Fibroblast of mammary gland (primary cell): ENCODE results near the gene COMMD3.

Experiments
- DNase-seq: peaks from one replicate; pipeline ENCODE4 v3.0.0-alpha.2; 2010; ENCODE audit warnings: low read depth
- H3K4me3 ChIP-seq: 2 replicates; pipeline ENCODE4 v1.5.1; 2011; ENCODE audit warnings: low read depth, mild to moderate bottlenecking, low read length, moderate library complexity; ENCODE audit not compliant: control insufficient read depth
- CTCF ChIP-seq: conservative IDR thresholded peaks from 2 replicates; pipeline ENCODE4 v1.5.1; 2011; ENCODE audit warnings: low read depth, low read length, inconsistent platforms; ENCODE audit not compliant: control insufficient read depth, insufficient read depth

Gene COMMD3

GRCh38 chr10:22334414-22335172, 18.4 kb downstream of the COMMD3 start:
- no peak for TF ChIP-seq CTCF
- DNase-seq: no peak
- H3K4me3 ChIP-seq: peak overlapping the region; percentile 40

GRCh38 chr10:22335173-22335933, 19.2 kb downstream of the COMMD3 start:
- peak; percentile 71 for DNase-seq

GRCh38 chr10:22338185-22338900, 22.2 kb downstream of the COMMD3 start:
- no peak for DNase-seq
- H3K4me3 ChIP-seq: no peak overlapping the region
- no peak for TF ChIP-seq CTCF

More at GRCh38 chr10:22335173-22335933, 19.2 kb downstream of the COMMD3 start:
- TF ChIP-seq CTCF: no peak
- peak overlapping the region; percentile 40 for H3K4me3 ChIP-seq

GRCh38 chr10:22338931-22339330, 22.7 kb downstream of the COMMD3 start:
- no peak for TF ChIP-seq CTCF
- no peak for DNase-seq
- H3K4me3 ChIP-seq: no peak overlapping the region

- H3K4me3 ChIP-seq: peak overlapping the region; percentile 66
- no peak for DNase-seq
- no peak for TF ChIP-seq CTCF
These were observed 23.7 kb downstream of the COMMD3 start for GRCh38 chr10:22339761-22340328.
